SK-N-SH (cell line): ENCODE measurements around the gene CYP1B1. TPM values are rescaled to one million over a fixed set of nuclear protein-coding genes. Genes with fewer than 3 reads are reported as not detected.

Experiments used
- CTCF ChIA-PET: fragments of 300-600, 350-600 bp; formaldehyde crosslinking; extraction: SDS; loops from one replicate; lab custom pipeline; 2021; lab: Yijun Ruan, JAX
- POLR2A ChIA-PET: fragments of 350-600 bp; sonication (Branson Sonifier 250); formaldehyde crosslinking; extraction: SDS; loops from one replicate; lab custom pipeline; 2020; ENCODE audit warnings: antibody characterized with exemption, inconsistent platforms; lab: Yijun Ruan, JAX
- DNase-seq: peaks from one replicate; pipeline ENCODE4 v3.0.0; 2012
- H2AFZ ChIP-seq: fragments of 200-600 bp; sonication (generic); 2 replicates; pipeline ENCODE4 v1.8.1; 2016; ENCODE audit warnings: antibody characterized with exemption, mild to moderate bottlenecking, low read depth
- H3F3A ChIP-seq: fragments of 200-600 bp; sonication (generic); replicated peaks from 2 replicates; pipeline ENCODE3; 2016; ENCODE audit warnings: antibody characterized with exemption, mild to moderate bottlenecking; ENCODE audit not compliant: insufficient read depth
- H3K27ac ChIP-seq, 2 experiments: fragments of 200-500 bp in 1 of 2; fragments of 200-600 bp in 1 of 2; sonication (Bioruptor generic) in 1 of 2; sonication (generic), shearing (Covaris generic) in 1 of 2; 2 replicates each; pipeline versions ENCODE4 v1.5.1 to v1.6.1; 2014 to 2016; ENCODE audit warnings: low read depth in 2 of 2, inconsistent platforms in 1 of 2, low read length in 1 of 2, mild to moderate bottlenecking in 1 of 2, mixed read lengths in 1 of 2
- H3K27me3 ChIP-seq: fragments of 200-600 bp; sonication (generic), shearing (Covaris generic); 2 replicates; pipeline ENCODE4 v1.6.1; 2016; ENCODE audit warnings: mixed run types; ENCODE audit not compliant: insufficient read depth
- H3K36me3 ChIP-seq, 2 experiments: fragments of 200-500 bp in 1 of 2; fragments of 200-600 bp in 1 of 2; sonication (Bioruptor generic) in 1 of 2; sonication (generic) in 1 of 2; replicated peaks in 1 of 2; 2 replicates each; pipeline versions ENCODE3 to v1.5.1; 2014 to 2016; ENCODE audit warnings: low read length in 1 of 2, mild to moderate bottlenecking in 1 of 2; ENCODE audit not compliant: insufficient read depth in 2 of 2, control insufficient read depth in 1 of 2
- H3K4me1 ChIP-seq, 2 experiments: fragments of 200-500 bp in 1 of 2; fragments of 200-600 bp in 1 of 2; sonication (Bioruptor generic) in 1 of 2; sonication (generic), shearing (Covaris generic) in 1 of 2; 2 replicates each; pipeline versions ENCODE4 v1.5.1 to v1.6.1; 2014 to 2016; ENCODE audit warnings: low read depth in 1 of 2, low read length in 1 of 2, mixed run types in 1 of 2; ENCODE audit not compliant: insufficient read depth in 2 of 2, control insufficient read depth in 1 of 2
- H3K4me2 ChIP-seq: fragments of 200-600 bp; sonication (generic), shearing (Covaris generic); 2 replicates; pipeline ENCODE4 v1.6.1; 2017; ENCODE audit warnings: mixed run types
- H3K4me3 ChIP-seq, 2 experiments: fragments of 200-500 bp in 1 of 2; fragments of 200-600 bp in 1 of 2; sonication (Bioruptor generic) in 1 of 2; sonication (generic), shearing (Covaris generic) in 1 of 2; 2 replicates each; pipeline versions ENCODE4 v1.5.1 to v1.8.1; 2014 to 2016; ENCODE audit warnings: low read depth in 2 of 2, inconsistent platforms in 1 of 2, low read length in 1 of 2, mild to moderate bottlenecking in 1 of 2, mixed read lengths in 1 of 2, moderate library complexity in 1 of 2
- H3K79me2 ChIP-seq: fragments of 200-600 bp; sonication (generic); 2 replicates; pipeline ENCODE4 v1.8.1; 2017; ENCODE audit warnings: mild to moderate bottlenecking; ENCODE audit not compliant: insufficient read depth
- H3K9ac ChIP-seq: fragments of 200-600 bp; sonication (generic); 2 replicates; pipeline ENCODE4 v1.6.1; 2017; ENCODE audit warnings: mixed run types
- H3K9me2 ChIP-seq: fragments of 200-600 bp; sonication (generic); 2 replicates; pipeline ENCODE4 v1.6.1; 2017; ENCODE audit warnings: mixed run types
- H3K9me3 ChIP-seq: fragments of 200-600 bp; sonication (generic); 2 replicates; pipeline ENCODE4 v1.6.1; 2017; ENCODE audit warnings: mixed run types, mild to moderate bottlenecking, moderate library complexity
- H4K20me1 ChIP-seq: fragments of 200-600 bp; sonication (generic); 2 replicates; pipeline ENCODE4 v1.6.1; 2017; ENCODE audit warnings: mild to moderate bottlenecking, mixed run types; ENCODE audit not compliant: insufficient read depth
- CTCF ChIP-seq: fragments of 200-600 bp; sonication (generic); IDR thresholded peaks from 2 replicates; pipeline ENCODE4 v1.6.1; 2017; ENCODE audit warnings: antibody characterized with exemption, mild to moderate bottlenecking, moderate library complexity
- ELF1 ChIP-seq: IDR thresholded peaks from 2 replicates; pipeline ENCODE4 v1.4.0; 2012
- FOSL2 ChIP-seq: IDR thresholded peaks from 2 replicates; pipeline ENCODE4 v1.4.0; 2012; ENCODE audit warnings: low read depth, mild to moderate bottlenecking, moderate library complexity, borderline replicate concordance
- FOXJ3 ChIP-seq: sonication (generic); formaldehyde crosslinking; IDR thresholded peaks from 2 replicates; pipeline ENCODE4 v1.5.1; 2020; ENCODE audit warnings: mild to moderate bottlenecking, missing genetic modification reagents
- JUND ChIP-seq: IDR thresholded peaks from 2 replicates; pipeline ENCODE4 v1.4.0; 2012
- MEF2A ChIP-seq: IDR thresholded peaks from 2 replicates; pipeline ENCODE4 v1.4.0; 2012; ENCODE audit warnings: low read depth, borderline replicate concordance
- MXI1 ChIP-seq: IDR thresholded peaks from 2 replicates; pipeline ENCODE4 v1.6.1; 2012; ENCODE audit warnings: mild to moderate bottlenecking, low read depth, low read length, improper control_type of control experiment
- PBX3 ChIP-seq: IDR thresholded peaks from 2 replicates; pipeline ENCODE4; 2012
- POLR2AphosphoS5 ChIP-seq: IDR thresholded peaks from 2 replicates; pipeline ENCODE4 v1.6.1; 2012; ENCODE audit warnings: low read depth, low read length
- RCOR1 ChIP-seq: fragments of 150-350 bp; IDR thresholded peaks from 2 replicates; pipeline ENCODE4 v1.6.1; 2017; ENCODE audit warnings: antibody characterized with exemption, low read length
- REST ChIP-seq: IDR thresholded peaks from 2 replicates; pipeline ENCODE4 v1.6.1; 2012; ENCODE audit warnings: mild to moderate bottlenecking, low read depth, low read length, moderate library complexity
- RFX5 ChIP-seq: IDR thresholded peaks from 2 replicates; pipeline ENCODE4 v1.6.1; 2012; ENCODE audit warnings: mild to moderate bottlenecking, improper control_type of control experiment, low read length
- RXRA ChIP-seq: IDR thresholded peaks from 2 replicates; pipeline ENCODE4 v1.4.0; 2012; ENCODE audit warnings: low read depth, mild to moderate bottlenecking, borderline replicate concordance
- TAF1 ChIP-seq: IDR thresholded peaks from 2 replicates; pipeline ENCODE4 v1.6.1; 2012; ENCODE audit warnings: low read depth, mild to moderate bottlenecking, low read length, moderate library complexity, borderline replicate concordance
- TEAD4 ChIP-seq: IDR thresholded peaks from 2 replicates; pipeline ENCODE4 v1.4.0; 2012; ENCODE audit warnings: mild to moderate bottlenecking, borderline replicate concordance; ENCODE audit not compliant: insufficient read depth
- USF1 ChIP-seq: IDR thresholded peaks from 2 replicates; pipeline ENCODE4 v1.4.0; 2012; ENCODE audit warnings: low read depth, borderline replicate concordance
- WGBS: methylation state at CpG from one replicate; pipeline ENCODE4 v1.1.6; 2017; ENCODE audit warnings: low lambda C conversion rate; 5-methylcytosine and 5-hydroxymethylcytosine counted together
- polyA plus RNA-seq, 3 experiments: library from polyadenylated mRNA; depleted of rRNA; stranded (reverse); fragments of >200 nt; gene quantifications; 2 replicates each; pipeline ENCODE4 v1.2.3, GENCODE V29; 2012

Gene CYP1B1
- polyA plus RNA-seq, 1 of the 3 experiments (the other 2 are of a cell fraction), result 0.20 TPM

GRCh38 chr2:38033646-38034045 lies 42.3 kb downstream of the CYP1B1 start:
- no peaks in the 10 kb centered on the region for H3K9me3 ChIP-seq
- 47% methylated on average over 2 of the region's 2 CpGs for WGBS
- no peaks in the 10 kb centered on the region for H3F3A ChIP-seq
- ChIA-PET POLR2A (no interaction called here), CTCF (interaction anchor here (1.2 kb wide), 1 partner anchor 43 kb away, joined by 3 read pairs; the partner anchor contains the start of gene CYP1B1)
- H3K4me2 ChIP-seq, result no peak overlapping the region
- H2AFZ ChIP-seq, result no peak overlapping the region
- H3K9me2 ChIP-seq, result no peaks in the 10 kb centered on the region
- DNase-seq, result no peak
- no peaks in the 10 kb centered on the region for H3K4me1 ChIP-seq
- peaks cover 8% of the 10 kb centered on the region; the same call in 1 of the 2 replicates for H3K27me3 ChIP-seq
- no peak overlapping the region for H3K27ac ChIP-seq
- H3K4me3 ChIP-seq, result no peak overlapping the region
- H3K36me3 ChIP-seq, result no peaks in the 10 kb centered on the region
- no peaks in the 10 kb centered on the region for H4K20me1 ChIP-seq
- H3K79me2 ChIP-seq, result no peaks in the 10 kb centered on the region
- TF ChIP-seq ELF1 (no peak), TEAD4 (no peak), USF1 (no peak), MEF2A (no peak), POLR2AphosphoS5 (no peak), MXI1 (no peak), RCOR1 (no peak), CTCF (no peak), REST (no peak), RFX5 (no peak), JUND (no peak), RXRA (no peak), FOXJ3 (no peak), TAF1 (no peak), FOSL2 (no peak), PBX3 (no peak)
- TF ChIP-seq, all 33 proteins: peak for 0
- no peak overlapping the region for H3K9ac ChIP-seq
